Kidney (tissue), 14 donors: Measurements from ENCODE around the gene RPL10A. TPM values are rescaled to one million over a fixed set of nuclear protein-coding genes. Genes with fewer than 3 reads are reported as not detected.

Experiments
- DNase-seq, 5 donors: peaks; one replicate each; pipeline ENCODE4 v3.0.0-alpha.2; 2013 to 2020
- FAIRE-seq: peaks from 2 replicates; lab custom pipeline; 2012; peaks lifted over from hg19 to GRCh38; lab: Jason Lieb, UNC
- H3K27ac ChIP-seq, 2 donors: one replicate each; pipeline ENCODE4 v1.7.0; 2013; ENCODE audit warnings: low read depth in 2 of 2, low read length in 2 of 2, inconsistent platforms in 1 of 2
- H3K27me3 ChIP-seq: one replicate; pipeline ENCODE4 v1.7.1; 2013; ENCODE audit warnings: low read length, inconsistent platforms; ENCODE audit not compliant: control insufficient read depth, insufficient read depth
- H3K36me3 ChIP-seq, 3 donors: one replicate each; pipeline versions ENCODE4 v1.7.0 to v1.7.1; 2013; ENCODE audit warnings: low read length in 3 of 3, control low read depth in 1 of 3, inconsistent platforms in 1 of 3; ENCODE audit not compliant: insufficient read depth in 3 of 3, control insufficient read depth in 2 of 3
- H3K4me1 ChIP-seq, 3 donors: one replicate each; pipeline versions ENCODE4 v1.7.0 to v1.7.1; 2013; ENCODE audit warnings: low read length in 3 of 3, inconsistent platforms in 1 of 3, low read depth in 1 of 3; ENCODE audit not compliant: control insufficient read depth in 2 of 3, insufficient read depth in 2 of 3
- H3K4me3 ChIP-seq, 3 donors: one replicate each; pipeline versions ENCODE4 v1.7.0 to v1.8.1; 2013; ENCODE audit warnings: low read length in 3 of 3, control low read depth in 1 of 3, inconsistent platforms in 1 of 3
- H3K9ac ChIP-seq, 3 donors: one replicate each; pipeline versions ENCODE4 v1.7.0 to v1.7.1; 2013; ENCODE audit warnings: low read length in 3 of 3, control low read depth in 1 of 3, inconsistent platforms in 1 of 3
- H3K9me3 ChIP-seq, 3 donors: one replicate each; pipeline versions ENCODE4 v1.7.0 to v1.7.1; 2013; ENCODE audit warnings: low read length in 3 of 3, control low read depth in 1 of 3, inconsistent platforms in 1 of 3; ENCODE audit not compliant: control insufficient read depth in 2 of 3, insufficient read depth in 1 of 3
- CTCF ChIP-seq: IDR thresholded peaks from 3 replicates; pipeline ENCODE4 v1.5.1; 2012; ENCODE audit warnings: mild to moderate bottlenecking, moderate library complexity, borderline replicate concordance; ENCODE audit not compliant: insufficient read depth; ENCODE audit errors: extremely low read depth
- intact Hi-C: fragments of 100-400 bp; cut with DNase I; formaldehyde crosslinking; loops from one replicate; pipeline ENCODE4 v1.11.1; 2022
- polyA plus RNA-seq: library from polyadenylated mRNA; stranded (reverse); fragments of 350-450 nt; fragmentation: Illumina TruSeq; extraction: RNeasy Lipid Tissue Mini Kit (QIAGEN cat#74804); gene quantifications from one replicate; pipeline ENCODE4 v1.2.3, GENCODE V29; 2014; ENCODE audit warnings: low read depth, low replicate concordance; ENCODE audit not compliant: insufficient read depth
- total RNA-seq: library from RNA; stranded (reverse); fragmentation: NEBNext Ultra II Directional; extraction: Animal tissue kit (Norgen Biotek cat#: 25700); gene quantifications from one replicate; pipeline ENCODE4 v1.2.1, GENCODE V29; 2021
- donor health status: control.
- donor health status: control.
- donor health status: control.
- donor health status: control.
- donor health status: control.
- donor health status: DM: yes; HTN: yes; CAD: no.
- donor health status: Normal renal cell carcinoma (clear cell type).

The RPL10A gene
- total and polyA plus RNA-seq, 2 donors from 2014 or later = 1,159 to 1,291 TPM

- Histone ChIP-seq H3K36me3 (no peaks in the 10 kb centered on the region), H3K27me3 (no peaks in the 10 kb centered on the region), H3K9ac (no peak overlapping the region), H3K4me3 (no peak overlapping the region), H3K27ac (no peak overlapping the region), H3K4me1 (no peaks in the 10 kb centered on the region), H3K9me3 (no peaks in the 10 kb centered on the region)
- TF ChIP-seq CTCF = no peak
- intact Hi-C loops = loop anchor here (10.0 kb wide), 1 partner anchor 97 kb away; the partner anchor contains the start of gene PPARD
- no peak for FAIRE-seq
- no peak for DNase-seq
These were observed 26.6 kb upstream of the RPL10A start for GRCh38 chr6:35441642-35442041.

- TF ChIP-seq CTCF = no peak
- DNase-seq = peak in 1 of 5 donors; percentile 23
- Histone ChIP-seq H3K4me3 (no peak overlapping the region), H3K36me3 (no peaks in the 10 kb centered on the region), H3K4me1 (no peaks in the 10 kb centered on the region), H3K27me3 (no peaks in the 10 kb centered on the region), H3K9me3 (no peaks in the 10 kb centered on the region), H3K27ac (no peak overlapping the region), H3K9ac (no peak overlapping the region)
- intact Hi-C loops = loop anchor here (10.0 kb wide), 1 partner anchor 98 kb away; the partner anchor contains the start of gene PPARD
- no peak for FAIRE-seq
These were observed 25.5 kb upstream of the RPL10A start for GRCh38 chr6:35442693-35443092.

GRCh38 chr6:35443341-35444030 lies 24.7 kb upstream of the RPL10A start:
- no peaks in the 10 kb centered on the region for H3K36me3 ChIP-seq
- H3K27me3 ChIP-seq = no peaks in the 10 kb centered on the region
- H3K27ac ChIP-seq = no peak overlapping the region
- TF ChIP-seq CTCF = no peak
- intact Hi-C loops = loop anchor here (10.0 kb wide), 1 partner anchor 99 kb away; the partner anchor contains the start of gene PPARD
- no peaks in the 10 kb centered on the region for H3K9me3 ChIP-seq
- peak in 1 of 5 donors; percentile 58 for DNase-seq
- H3K4me1 ChIP-seq = no peaks in the 10 kb centered on the region
- H3K4me3 ChIP-seq = no peak overlapping the region
- no peak for FAIRE-seq
- no peak overlapping the region for H3K9ac ChIP-seq
